ENCODE data around the gene HS6ST2.

Gene HS6ST2

GRCh38 chrX:132958091-132958703 is at the start of gene HS6ST2:
HS6ST2 (minus strand) TSS chrX:132958629.
- H3K4me3 ChIP-seq (ENCODE audit: low read depth, low read length): no peak within 1 kb of the TSS
- TF ChIP-seq, protein P1, sequence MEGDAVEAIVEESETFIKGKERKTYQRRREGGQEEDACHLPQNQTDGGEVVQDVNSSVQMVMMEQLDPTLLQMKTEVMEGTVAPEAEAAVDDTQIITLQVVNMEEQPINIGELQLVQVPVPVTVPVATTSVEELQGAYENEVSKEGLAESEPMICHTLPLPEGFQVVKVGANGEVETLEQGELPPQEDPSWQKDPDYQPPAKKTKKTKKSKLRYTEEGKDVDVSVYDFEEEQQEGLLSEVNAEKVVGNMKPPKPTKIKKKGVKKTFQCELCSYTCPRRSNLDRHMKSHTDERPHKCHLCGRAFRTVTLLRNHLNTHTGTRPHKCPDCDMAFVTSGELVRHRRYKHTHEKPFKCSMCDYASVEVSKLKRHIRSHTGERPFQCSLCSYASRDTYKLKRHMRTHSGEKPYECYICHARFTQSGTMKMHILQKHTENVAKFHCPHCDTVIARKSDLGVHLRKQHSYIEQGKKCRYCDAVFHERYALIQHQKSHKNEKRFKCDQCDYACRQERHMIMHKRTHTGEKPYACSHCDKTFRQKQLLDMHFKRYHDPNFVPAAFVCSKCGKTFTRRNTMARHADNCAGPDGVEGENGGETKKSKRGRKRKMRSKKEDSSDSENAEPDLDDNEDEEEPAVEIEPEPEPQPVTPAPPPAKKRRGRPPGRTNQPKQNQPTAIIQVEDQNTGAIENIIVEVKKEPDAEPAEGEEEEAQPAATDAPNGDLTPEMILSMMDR (IDR thresholded peaks at IDR 0.05; ENCODE audit: low read depth, low read length): no peak

DNA sequence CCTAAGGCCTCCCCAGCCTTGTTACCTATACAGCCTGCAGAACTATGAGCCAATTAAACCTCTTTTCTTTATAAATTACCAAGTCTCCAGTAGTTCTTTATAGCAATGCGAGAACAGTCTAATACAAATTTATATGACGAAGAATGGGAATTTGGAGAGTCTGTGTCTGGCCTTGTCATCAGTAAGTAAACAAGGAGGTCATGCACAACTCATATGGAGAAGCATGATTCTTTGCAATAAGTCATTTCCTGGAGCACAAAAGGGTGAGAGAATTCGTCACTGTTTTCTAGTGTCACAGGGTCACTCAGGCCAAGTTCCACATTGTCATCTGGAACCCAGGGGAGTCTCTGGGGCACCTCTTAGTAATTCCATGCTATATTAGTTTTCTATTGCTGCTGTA is 49.0 kb upstream of the HS6ST2 start:
- TF ChIP-seq, protein P1 (IDR thresholded peaks at IDR 0.05; ENCODE audit: low read depth, low read length): no peak
- no peak overlapping the region for H3K4me3 ChIP-seq (ENCODE audit: low read depth, low read length)

DNA sequence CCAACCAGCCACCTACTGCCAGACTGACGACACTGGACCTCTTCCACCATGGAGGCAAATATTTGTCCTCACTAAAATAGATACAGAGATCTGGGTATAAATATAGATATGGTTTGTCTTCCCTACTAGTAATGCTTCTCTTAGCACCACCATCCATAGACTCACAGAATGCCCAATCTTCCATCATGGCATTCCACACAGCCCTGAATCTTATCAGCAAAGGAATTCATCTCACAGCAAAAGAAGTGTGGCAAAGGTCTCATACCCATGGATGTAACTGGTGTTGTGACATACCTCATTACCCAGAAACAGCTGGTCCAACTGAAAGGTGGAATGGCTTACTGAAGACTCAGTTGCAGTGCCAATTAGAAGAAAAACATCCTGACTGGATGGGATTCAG is 47.2 kb upstream of the HS6ST2 start:
- H3K4me3 ChIP-seq (ENCODE audit: low read depth, low read length): no peak overlapping the region
- TF ChIP-seq, protein P1 (IDR thresholded peaks at IDR 0.05; ENCODE audit: low read depth, low read length): no peak

GRCh38 chrX:133005042-133005441 is 46.6 kb upstream of the HS6ST2 start:
- no peak overlapping the region for H3K4me3 ChIP-seq (ENCODE audit: low read depth, low read length)
- TF ChIP-seq, protein P1 (IDR thresholded peaks at IDR 0.05; ENCODE audit: low read depth, low read length): peak; percentile 36

GRCh38 chrX:132999209-132999608 is 40.8 kb upstream of the HS6ST2 start:
- TF ChIP-seq, protein P1 (IDR thresholded peaks at IDR 0.05; ENCODE audit: low read depth, low read length): no peak
- no peak overlapping the region for H3K4me3 ChIP-seq (ENCODE audit: low read depth, low read length)

GRCh38 chrX:132990835-132991234 is 32.4 kb upstream of the HS6ST2 start:
- TF ChIP-seq, protein P1 (IDR thresholded peaks at IDR 0.05; ENCODE audit: low read depth, low read length): no peak
- H3K4me3 ChIP-seq (ENCODE audit: low read depth, low read length): no peak overlapping the region

DNA sequence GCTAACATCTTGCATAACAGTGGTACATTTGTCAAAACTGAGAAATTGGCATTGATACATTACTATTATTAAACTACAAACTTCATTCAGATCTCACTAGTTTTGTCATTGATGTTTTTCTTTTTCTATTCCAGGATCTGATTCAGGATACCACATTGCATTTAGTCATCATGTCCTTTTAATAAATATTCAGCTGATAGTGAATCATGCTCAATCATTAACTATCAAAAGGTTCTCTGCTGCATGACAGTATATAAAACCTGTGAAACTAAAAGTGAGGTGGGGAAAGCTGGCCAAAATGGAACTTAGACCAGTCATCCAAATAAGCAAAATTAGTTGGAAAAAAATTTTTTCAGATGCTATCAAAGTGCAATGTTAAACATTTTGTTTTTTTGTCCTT is 28.1 kb upstream of the HS6ST2 start:
- TF ChIP-seq, protein P1 (IDR thresholded peaks at IDR 0.05; ENCODE audit: low read depth, low read length): no peak
- no peak overlapping the region for H3K4me3 ChIP-seq (ENCODE audit: low read depth, low read length)
